HG03442 (cell line): ENCODE measurements around the gene OR6N2.
A peak's percentile ranks its signal among the peaks of the same experiment; 100 is the strongest.

Experiments
- ATAC-seq: cut with Tn5 transposase; IDR thresholded peaks from one replicate; pipeline ENCODE4 v1.9.1; 2021; ENCODE audit warnings: mild to moderate bottlenecking, moderate library complexity; ENCODE audit not compliant: unreplicated experiment

The OR6N2 gene, protein sequence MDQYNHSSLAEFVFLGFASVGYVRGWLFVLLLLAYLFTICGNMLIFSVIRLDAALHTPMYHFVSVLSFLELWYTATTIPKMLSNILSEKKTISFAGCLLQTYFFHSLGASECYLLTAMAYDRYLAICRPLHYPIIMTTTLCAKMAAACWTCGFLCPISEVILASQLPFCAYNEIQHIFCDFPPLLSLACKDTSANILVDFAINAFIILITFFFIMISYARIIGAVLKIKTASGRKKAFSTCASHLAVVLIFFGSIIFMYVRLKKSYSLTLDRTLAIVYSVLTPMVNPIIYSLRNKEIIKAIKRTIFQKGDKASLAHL

DNA sequence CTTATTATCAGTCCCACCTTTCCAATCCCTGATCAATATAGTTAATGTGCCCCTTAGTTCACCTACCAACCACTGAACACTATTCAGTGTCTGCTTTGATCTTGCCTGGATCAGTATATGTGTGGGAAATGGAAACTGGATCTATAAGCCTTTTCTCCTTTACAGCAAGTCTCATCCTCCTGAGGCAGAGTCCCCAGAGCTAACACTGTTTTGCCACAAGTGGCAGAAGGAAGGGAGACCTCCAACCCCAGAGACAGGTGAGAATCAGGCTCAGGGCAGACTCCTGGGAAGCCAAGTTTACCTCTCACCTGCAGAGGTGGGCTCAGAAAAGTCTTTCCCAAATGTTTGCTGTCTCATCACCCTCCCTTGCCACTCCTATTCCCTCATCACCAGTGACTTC lies at the start of gene OR6N2:
Gene OR6N2, minus strand, starts transcription at position 101 of the 400 bp plus-strand sequence. CDS start 3,569 bp downstream, outside the sequence.
- ATAC-seq, result no peak

DNA sequence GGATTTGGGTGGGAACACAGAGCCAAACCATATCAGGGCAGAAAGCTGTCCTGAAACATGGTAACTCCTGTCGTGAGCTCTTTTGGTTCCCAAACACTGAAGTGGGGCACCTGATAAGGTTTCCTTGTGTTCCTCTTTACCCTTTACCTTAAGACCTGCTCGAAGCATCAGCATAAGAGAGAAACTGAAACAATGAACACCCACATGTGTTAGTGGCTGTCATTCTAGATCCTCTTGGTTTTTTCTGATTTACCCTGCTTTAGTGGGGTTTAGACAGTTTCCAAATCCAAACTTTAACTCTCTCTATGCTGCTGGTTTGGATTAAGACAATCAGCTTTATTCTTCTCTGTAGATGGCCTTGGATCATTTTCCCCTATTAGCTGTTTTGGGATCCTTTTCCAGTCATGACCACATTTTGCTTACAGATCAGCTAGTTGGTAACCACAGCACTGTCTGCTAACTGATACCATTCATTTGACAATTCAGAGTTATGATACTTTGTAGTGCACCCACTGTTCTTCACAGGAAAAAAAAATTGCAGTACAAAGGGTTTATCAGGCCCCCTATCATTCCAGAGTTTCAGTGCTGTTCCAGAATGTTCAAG lies 49.2 kb upstream of the OR6N2 start:
- peak; percentile 68 for ATAC-seq

DNA sequence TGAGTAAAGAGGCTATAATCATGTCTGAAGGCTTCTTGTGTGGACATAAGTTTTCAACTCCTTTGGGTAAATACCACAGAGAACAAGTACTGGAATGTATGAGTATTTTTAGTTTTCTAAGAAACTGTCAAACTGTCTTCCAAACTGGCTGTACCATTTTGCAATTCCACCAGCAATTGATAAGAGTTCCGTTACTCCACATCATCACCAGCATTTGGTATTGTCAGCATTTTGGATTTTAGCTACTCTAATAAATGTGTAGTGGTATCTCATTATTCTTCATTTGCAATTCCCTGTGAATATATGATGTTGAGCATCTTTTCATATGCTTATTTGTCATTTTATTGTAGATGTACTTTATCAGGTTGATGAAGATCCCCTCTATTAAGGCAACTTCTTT lies 40.7 kb upstream of the OR6N2 start:
- ATAC-seq, result no peak

DNA sequence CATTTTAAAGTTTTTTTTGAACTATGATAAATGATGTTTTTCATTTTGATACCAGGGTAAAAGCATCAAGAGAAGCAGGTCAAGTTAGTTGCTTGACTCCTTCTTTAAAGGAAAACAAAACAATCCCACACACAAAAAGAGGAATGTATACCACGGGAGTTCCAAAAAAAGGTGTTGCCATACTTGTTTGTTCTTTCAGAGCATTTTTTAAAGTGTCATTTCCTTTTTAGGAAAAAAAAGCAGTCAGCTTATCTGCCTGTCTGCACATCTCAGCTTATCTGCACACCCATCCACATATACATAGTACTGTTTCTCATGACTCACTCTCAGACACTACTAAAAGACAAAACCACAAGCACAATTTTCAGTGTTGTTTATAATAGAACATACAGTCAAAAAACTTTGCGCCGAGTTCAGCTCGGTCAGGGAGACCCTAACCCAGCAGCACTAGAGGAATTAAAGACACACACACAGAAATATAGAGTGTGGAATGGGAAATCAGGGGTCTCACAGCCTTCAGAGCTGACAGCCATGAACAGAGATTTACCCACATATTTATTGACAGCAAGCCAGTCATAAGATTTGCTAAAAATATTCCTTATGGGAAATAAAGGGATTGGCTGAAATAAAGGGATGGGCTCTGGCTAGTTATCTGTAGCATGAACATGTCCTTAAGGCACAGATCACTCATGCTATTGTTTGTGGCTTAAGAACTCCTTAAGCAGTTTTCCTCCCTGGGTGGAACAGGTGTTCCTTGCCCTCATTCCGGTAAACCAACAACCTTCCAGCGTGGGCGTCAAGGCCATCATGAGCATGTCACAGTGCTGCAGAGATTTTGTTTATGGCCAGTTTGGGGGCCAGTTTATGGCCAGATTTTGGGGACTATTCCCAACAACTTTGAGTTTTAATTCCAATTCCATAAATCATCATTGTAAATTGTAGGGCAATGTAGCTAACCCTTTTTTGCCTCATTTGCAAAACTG lies 38.7 kb upstream of the OR6N2 start:
- peak; percentile 85 for ATAC-seq

DNA sequence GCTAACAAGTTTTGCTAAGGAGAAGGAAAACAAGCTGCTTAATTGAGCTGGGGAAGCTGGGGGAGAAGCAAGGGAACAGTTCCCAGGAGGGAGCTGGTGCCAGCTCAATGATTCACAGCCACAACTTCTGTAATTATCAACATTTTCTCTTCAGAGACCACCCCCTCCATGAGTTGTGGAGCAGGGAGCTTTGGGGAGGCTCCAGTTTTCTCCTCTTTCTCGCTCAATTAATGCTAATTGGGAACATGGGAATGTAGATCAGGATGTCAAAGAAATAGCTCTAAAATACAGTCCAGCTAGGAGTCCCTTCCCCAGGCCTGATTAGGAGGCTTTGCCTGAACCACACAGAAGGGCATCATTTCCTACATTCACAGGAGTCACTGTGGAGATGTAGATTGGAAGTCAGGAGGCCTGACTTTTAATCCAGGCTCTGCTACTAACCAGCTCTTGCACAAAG lies 38.0 kb upstream of the OR6N2 start:
- ATAC-seq, result no peak

DNA sequence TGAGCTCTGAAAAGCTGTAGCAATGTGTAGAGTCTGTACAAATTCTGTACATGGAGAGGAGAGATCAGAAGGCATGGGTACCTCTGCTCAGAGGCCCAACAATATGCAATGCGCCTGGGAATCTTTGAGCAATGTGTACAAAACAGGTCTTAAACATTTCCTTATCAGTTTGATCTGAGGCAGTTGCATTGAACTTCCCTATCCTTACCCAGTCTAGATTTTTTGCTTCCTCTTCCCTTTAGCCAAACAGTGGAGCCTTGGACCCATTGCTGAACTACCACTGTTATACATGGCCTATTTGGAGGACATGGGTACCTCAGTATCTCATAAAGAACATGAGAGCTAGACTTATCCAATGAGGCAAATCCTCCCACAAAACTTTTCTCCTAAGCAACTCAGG lies 37.6 kb upstream of the OR6N2 start:
- ATAC-seq, result no peak

DNA sequence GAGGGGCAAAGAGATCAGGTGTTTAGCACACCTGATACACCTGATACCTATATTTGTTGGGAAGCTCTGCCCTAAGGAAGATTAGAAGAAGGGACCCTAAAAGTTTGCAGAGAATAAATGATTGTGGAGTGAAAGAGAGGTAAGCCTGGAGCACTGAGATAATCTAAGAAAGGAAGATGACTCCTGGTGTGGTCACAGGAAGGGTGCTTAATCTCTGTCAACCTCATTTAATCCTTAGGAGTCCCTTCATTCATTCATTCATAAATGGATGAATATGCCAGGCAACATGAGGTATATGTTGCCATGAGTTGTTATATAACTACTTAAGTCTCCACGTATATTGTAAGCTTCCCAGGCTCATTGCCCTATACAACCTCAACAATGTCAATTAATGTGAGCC lies 34.0 kb upstream of the OR6N2 start:
- ATAC-seq, result no peak

DNA sequence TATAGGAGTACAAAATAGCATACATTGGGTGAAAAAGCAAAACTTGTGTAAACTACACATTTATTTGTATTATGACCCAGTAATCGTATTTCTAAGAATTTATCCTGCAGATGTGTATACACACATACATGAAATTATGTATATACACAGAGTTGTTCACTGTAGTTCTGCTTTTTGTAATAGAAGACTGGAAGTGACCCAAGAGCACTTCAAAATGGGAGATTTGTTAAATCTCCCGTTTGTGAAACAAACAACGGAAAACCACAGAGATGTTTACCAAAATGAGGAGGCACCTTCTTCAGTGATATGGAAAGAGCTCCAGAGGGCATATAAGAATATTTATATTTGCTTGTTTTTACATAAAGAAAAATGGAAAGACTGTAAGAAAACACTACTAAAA lies 32.2 kb upstream of the OR6N2 start:
- ATAC-seq, result no peak

DNA sequence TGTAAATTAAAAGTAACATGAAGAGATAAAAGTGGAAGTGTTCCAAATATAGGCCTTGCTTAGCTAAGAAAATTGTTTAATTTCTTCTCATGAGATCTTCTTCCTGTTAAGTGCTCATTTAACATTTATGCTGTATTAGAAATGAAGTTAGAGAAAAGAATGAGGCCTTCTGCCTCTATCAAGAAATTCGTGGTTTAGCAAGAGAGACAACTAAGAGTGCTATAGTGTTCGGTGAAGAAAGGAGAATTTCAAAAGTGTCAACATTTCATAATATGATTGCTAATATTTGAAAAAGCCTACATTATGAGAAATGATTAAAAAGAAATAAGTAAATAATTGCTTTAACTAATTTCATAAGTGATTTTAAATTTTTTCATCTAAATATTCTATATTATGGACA lies 31.3 kb upstream of the OR6N2 start:
- ATAC-seq, result no peak

DNA sequence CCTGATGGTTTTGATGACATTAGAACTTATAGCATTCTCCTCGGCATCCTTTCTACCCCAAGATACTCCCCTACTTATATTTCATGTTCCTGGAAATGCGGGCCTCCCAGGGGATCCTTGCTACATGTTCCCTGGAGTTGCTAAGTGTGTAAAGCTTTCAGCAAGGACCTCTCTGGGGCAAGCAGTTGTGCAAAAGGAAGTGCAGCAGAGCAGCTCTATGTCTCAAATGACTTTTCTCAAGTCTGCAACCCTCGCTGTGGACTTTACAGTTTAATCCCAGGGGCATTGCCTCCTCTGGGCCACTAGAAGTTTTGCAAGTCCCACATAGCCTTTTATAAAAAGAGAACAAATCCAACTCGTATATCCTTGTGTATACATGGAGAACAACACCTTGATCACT lies 29.3 kb upstream of the OR6N2 start:
- no peak for ATAC-seq

DNA sequence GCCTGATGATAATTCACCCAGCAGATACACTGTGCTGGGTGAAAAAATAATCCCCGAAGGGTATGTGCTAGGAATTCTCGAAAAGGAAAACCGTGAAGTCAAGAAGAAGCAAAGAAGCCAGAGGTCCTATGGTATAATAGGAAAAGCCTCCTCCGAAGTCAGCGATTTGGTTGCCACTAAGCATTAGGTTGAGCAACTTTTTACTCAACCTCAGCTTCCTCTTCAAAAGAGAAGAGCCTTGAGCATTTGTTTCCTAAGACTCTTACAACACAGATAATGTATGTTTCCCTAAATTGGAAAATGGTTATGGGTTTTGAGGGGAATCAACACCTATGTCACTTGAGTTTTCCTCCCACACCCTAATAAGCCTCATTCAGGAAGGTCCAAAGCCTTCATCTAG lies 28.9 kb upstream of the OR6N2 start:
- no peak for ATAC-seq

DNA sequence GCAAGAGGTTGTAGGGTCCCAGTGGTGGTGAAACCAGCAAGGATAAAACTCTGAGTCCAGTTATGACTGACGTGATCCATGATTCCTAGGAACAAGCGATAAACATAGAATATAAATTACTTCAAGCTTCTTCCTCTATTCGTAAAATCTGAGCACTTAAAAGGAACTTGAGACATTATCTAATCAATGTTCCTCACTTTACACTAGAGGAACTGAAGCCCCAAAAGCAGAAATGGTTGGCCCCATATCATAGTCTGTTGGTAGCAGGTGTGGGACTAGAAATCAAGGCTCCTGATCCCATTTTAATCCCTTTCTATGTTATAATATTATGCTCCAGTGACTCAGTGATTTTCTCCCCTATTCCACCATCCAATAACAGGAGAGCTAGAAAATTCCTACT lies 28.3 kb upstream of the OR6N2 start:
- ATAC-seq, result no peak

DNA sequence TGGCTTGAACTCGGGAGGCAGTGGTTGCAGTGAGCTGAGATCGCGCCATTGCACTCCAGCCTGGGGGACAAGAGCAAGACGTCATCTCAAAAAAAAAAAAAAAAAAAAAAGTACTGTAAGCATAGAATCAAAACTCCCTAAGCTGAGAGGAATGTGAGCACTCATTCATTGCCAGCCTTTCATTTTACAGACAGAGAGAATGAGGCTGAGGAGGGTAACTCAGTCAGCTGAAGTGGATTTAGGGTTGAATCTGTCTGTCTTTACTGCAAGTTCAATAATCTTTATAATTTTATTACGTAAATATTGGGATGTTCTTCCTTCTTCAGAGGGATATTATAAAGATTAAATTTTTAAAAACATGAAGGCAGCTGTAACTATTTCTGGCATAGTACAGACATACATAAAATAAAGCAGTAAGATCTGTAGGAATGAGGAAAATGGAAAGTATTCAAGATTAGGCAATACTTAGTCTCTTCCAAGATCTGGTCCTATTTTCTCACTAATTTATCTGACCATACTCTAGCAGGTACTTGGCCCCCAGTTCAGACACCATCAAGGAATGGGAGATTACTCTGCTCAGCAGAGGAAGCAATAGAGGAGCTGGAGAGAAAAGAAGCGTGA lies 26.0 kb upstream of the OR6N2 start:
- no peak for ATAC-seq

DNA sequence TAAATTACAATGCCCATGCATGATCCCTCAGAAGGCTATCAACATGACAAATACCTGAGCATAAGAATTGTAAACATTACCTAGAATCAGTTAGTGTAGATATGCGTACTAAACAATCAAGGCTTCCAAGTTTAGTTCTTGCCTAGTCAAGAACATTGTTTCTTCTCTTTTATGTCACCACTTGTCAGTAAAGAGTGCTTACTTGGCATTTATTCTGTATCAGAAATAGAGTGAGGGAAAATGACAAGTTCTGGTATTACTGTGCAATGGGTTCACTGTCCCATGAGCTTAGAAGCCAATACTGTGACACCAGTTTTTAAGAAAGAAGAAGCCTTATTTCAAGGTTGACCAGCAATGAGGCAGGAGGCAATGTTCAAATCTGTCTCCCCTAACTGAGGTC lies 22.7 kb upstream of the OR6N2 start:
- ATAC-seq, result no peak

DNA sequence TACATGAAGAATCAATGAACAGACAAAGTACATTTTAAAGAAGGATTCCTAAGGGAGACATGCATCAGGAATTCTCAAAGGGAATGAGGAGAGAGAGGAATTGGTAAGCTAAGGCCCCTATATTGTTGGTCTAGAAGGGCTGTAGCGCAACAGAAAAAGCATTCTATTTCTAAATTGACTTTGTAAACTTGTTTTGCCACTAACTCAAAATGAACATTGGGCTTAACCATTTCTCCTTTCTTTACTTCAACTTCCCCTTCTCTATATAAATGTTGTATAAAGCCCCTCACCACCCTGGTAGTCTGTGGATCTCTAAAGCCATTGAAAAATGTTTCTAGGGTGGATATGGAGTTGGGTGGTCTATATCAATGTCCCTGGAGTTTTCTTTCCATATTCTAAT lies 20.4 kb upstream of the OR6N2 start:
- ATAC-seq, result no peak

DNA sequence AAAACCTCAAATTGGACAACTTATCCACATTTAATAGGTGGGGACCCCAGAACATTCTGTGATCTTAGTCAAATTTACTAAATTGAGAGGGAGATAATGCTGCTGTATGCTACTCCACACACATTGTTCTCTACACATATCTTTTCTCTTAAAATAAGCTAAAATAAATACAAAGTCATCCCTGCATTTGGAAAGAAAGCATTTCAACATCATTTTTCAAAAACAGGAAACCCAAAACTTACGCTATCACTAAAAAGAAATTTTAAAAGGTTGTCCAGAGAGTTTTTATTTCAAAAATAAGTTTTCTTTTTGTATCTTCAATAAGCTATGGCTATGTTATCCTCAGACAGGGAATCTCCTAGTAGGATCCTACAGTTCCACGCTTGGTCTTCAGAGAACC lies 19.5 kb upstream of the OR6N2 start:
- no peak for ATAC-seq

DNA sequence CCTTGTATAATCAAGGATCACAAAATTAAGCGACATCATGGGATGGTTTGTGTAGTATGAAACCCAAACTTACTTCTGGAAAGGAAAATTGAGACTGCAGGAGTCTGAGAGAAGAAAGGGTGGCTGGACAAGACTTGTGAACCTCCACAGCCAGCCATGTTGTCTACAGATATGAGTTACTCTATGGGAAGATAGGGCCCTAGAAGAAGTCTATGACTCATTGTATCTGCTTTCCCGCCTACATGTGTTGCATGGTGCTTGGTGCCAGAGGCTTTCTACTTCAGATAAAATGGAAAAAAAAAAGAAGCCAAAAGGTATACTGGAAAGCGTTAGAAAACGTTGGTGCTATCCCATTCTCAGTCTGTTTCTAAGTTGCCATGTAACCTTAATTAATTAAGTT lies 18.7 kb upstream of the OR6N2 start:
- ATAC-seq, result no peak

DNA sequence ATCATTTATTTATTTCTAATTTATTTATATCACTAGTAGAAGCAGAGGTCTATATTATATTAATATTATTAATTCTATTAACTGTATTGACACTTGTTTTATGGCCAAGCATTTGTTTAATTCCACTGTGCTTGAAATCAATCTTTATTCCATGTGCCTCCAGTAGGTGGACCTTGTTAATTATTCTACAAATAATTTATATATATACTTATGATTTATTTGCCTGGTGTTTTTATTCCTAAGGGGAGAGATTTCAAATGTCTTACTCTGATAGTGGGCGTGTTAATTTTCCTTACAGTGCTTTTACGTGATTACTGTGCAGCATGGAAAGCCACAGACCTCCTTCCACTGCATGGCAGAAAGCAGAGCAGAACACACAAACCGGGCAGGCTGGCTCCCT lies 17.5 kb upstream of the OR6N2 start:
- no peak for ATAC-seq

DNA sequence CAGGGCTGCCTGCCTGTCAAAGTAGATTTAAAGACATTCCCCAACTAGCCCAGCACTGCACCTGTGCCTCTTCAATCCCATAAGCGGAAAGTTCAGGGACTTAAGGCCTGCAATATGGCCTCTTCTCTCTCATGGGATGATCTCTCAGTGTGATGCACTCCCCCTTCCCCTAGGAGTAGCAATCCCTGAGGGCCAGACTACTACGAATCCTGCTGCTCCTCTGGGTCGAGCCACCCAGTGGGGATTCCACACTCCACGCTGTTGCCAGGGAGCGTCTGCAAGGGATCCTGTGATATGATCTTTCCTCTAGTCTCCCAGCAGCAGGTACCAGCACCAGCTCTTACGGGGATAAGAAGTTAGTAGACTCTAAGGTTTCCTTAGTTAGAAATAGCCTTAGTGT lies 13.2 kb upstream of the OR6N2 start:
- ATAC-seq, result no peak

DNA sequence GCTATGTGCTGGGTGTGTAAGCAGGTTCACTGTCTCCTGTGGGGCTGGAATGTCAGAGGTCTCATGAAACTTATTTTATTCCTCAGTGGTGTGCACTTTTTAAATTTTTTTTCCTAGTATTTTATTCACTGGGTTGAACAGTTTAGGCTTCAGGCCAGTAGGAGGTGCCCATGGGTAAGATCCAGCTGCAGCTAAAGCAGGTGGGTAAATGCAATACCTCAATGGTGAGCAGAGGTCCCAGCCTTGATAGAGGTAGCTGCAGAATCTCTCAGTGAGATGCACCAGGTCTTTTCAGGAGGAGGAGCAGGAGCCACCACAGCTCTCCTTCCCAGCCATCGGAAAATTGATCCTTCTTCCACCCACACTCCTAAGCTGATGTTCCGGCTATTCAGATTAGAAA lies 12.6 kb upstream of the OR6N2 start:
- no peak for ATAC-seq
